NCI-H1092 treated with DMSO at 0.1 percent for 48 hours (cell line): Measurements from ENCODE around the gene ZNF358.
"Not testable (repeated sequence)": the region's sequence is repeated elsewhere in the genome, so short reads cannot be mapped to it uniquely, and the experiment has no call there.

Experiments used
- DNase-seq: peaks from one replicate; lab custom pipeline; 2025; lab: John Stamatoyannopoulos, UW

ZNF358 gene

DNA sequence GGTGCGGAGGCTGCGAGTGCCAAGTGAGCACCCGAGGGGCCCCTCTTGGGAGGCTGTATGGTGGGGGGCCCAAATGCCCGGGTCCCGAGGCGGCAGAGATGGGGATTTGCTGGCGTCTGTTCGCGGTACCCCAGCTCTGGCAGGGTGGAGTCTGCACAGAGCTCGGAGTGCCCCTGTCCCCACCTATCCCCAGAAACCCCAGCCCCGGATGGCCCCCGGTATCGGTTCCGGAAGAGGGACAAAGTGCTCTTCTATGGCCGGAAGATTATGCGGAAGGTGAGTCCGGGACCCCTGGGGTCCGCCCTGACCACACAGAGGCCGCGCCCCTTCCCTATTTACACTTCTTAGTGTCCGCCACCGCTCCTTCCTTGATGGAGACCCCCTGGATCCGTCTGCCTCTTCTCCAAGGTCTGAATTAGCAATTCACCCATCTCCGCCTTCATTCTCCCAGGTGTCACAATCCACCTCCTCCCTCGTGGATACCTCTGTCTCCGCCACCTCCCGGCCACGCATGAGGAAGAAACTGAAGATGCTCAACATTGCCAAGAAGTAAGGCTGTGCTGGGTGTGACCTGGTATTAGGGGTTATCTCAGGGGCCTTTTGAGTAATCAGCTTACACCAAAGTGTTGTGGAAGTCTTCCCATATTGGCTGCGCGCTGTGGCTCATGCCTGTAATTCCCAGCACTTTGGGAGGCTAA is 20.2 kb downstream of the ZNF358 start:
- DNase-seq: no peak

- not testable (repeated sequence) for DNase-seq
These were observed 23.1 kb downstream of the ZNF358 start for GRCh38 chr19:7538990-7539389.

- DNase-seq: no peak
These were observed 24.0 kb downstream of the ZNF358 start for GRCh38 chr19:7539827-7540425.

GRCh38 chr19:7540761-7541474 is 25.0 kb downstream of the ZNF358 start:
- DNase-seq: no peak

- DNase-seq: no peak
These were observed 25.5 kb downstream of the ZNF358 start for GRCh38 chr19:7541475-7541824.

- no peak for DNase-seq
These were observed 26.0 kb downstream of the ZNF358 start for GRCh38 chr19:7541828-7542443.

DNA sequence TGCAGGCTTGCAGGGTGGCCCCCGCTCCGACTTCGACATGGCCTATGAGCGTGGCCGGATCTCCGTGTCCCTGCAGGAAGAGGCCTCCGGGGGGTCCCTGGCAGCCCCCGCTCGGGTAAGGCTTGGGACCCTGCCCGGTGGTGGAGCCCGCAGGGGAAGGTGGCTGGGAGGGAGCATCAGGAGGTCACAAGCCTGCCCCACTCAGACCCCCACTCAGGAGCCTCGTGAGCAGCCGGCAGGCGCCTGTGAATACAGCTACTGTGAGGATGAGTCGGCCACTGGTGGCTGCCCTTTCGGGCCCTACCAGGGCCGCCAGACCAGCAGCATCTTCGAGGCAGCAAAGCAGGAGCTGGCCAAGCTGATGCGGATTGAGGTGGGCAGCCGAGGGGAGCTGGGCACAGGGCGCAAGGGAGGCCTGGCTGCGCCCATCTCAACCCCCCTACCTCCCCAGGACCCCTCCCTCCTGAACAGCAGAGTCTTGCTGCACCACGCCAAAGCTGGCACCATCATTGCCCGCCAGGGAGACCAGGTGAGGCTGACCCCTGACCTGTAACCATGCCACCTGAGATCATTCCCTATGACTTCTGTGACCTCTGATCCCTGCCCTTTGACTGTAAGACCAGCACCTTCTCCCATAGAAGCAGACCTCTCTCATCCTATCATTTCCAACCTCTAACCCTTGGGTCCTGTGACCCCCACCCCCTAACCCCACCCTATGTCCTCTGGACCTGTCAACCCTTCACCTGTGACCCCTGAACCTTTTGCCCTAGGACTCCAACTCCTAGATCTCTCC is 26.8 kb downstream of the ZNF358 start:
- DNase-seq: no peak

DNA sequence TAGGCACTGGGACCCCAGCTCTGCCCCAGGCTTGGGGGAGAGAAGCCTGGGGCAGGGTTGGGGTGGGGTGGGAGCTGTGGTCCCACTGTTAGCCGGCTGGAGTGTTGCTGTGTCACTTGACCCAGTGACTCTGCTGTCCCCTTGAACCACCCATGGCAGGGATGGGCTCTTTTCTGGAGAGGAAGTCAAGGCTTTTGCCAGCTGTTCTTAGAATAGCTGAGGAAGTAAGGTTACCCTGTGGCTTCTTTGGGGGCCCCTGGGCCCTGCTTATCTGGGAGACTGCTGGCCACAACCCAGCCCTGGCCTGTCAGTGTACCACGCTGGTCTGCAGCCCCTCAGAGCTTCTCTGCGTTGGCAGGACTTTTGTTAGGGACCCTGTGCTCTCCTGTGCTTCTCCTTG is 28.7 kb downstream of the ZNF358 start:
- DNase-seq: no peak

GRCh38 chr19:7545300-7545699 is 29.4 kb downstream of the ZNF358 start:
- DNase-seq: no peak

DNA sequence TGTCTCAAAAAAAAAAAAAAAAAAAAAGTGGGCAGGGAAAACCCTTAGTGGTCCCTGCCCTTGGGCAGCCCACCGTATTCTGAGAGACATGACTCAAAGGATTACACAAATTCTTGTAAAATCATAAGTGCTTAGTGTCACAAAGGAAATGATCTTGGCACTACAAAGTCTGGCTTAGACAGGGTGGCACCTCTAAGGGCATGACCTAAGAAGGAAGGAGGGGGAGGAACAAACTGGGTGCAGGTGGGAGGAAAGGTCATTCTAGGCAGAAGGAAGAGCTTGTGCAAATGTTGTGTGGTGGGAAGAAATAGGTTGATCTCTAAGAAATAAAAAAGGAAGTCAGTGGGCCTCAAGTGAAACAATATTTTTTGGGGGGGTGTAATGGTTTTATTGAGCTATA is 30.0 kb downstream of the ZNF358 start:
- no peak for DNase-seq

- no peak for DNase-seq
These were observed 31.3 kb downstream of the ZNF358 start for GRCh38 chr19:7547159-7547558.

- DNase-seq: no peak
These were observed 33.7 kb downstream of the ZNF358 start for GRCh38 chr19:7549429-7550148.

- DNase-seq: no peak
These were observed 34.4 kb downstream of the ZNF358 start for GRCh38 chr19:7550169-7550770.

DNA sequence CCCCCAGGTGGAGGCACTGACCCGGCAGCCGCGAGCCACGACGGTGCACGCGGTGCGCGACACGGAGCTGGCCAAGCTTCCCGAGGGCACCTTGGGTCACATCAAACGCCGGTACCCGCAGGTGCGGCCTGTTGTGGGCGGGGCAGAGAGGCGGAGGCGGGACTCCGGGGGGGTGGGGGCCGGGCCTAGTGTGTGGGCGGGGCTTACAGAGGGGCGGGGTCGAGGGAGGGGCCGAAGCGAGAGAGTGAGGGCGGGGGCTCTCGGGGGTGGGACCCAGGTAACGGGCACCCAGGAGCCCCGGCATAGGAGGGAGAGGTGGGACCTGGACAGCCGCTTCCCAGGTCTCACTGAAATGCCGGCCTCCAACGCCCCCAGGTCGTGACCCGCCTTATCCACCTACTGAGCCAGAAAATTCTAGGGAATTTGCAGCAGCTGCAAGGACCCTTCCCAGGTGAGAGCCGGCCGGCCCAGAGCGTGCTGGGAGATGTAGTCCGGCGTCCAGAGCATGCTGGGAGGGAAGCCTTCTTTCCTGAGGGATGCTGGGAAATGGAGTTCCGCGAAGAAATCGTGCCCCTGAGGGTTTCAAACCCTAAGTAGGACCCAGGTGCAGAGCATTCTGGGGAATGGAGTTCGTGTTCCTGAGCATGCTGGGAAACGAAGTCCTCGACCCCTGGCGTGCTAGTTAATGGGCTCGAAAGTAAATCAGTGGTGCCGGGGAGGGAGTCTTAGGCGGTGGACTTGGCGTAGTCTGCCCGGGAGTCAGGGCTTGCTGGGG is 35.3 kb downstream of the ZNF358 start:
- DNase-seq: peak; percentile 1

- DNase-seq: no peak
These were observed 36.9 kb downstream of the ZNF358 start for GRCh38 chr19:7552781-7553180.

DNA sequence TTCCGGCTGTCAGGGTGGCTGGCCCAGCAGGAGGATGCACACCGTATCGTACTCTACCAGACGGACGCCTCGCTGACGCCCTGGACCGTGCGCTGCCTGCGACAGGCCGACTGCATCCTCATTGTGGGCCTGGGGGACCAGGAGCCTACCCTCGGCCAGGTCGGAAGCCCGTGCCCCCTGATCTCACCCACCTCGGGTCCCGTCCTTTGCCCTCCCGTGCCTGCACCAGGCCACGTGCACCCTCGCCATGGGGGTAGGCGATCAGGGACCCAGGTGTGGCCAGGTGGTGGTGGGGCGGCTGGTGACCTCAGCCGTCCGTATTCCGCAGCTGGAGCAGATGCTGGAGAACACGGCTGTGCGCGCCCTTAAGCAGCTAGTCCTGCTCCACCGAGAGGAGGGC is 38.7 kb downstream of the ZNF358 start:
- DNase-seq: no peak

- DNase-seq: no peak
These were observed 39.3 kb downstream of the ZNF358 start for GRCh38 chr19:7554990-7555864.

DNA sequence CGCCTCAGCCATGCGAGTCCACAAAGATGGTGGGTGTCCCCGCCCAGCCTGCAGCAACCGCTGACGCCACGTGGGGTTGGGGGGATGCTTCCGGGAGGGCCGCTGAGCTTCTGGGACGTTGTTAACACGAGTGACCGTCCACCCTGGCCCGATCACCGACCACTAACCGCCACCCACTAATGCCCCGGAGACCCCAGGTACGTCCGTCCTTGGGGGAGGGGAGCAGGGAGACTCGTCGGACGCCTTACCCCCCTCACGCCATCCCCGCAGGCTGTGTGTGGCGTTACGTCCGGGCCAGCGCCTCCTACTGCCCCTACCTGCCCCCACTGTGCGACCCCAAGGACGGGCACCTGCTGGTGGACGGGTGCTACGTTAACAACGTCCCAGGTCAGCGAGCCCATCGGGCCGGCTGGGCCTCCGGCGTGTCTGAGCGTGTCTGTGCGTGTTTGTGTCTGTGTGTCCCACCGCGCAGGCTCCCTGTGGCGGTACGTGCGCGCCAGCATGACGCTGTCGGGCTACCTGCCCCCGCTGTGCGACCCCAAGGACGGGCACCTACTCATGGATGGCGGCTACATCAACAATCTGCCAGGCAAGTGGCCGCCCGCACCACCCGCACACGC is 40.9 kb downstream of the ZNF358 start:
- no peak for DNase-seq

DNA sequence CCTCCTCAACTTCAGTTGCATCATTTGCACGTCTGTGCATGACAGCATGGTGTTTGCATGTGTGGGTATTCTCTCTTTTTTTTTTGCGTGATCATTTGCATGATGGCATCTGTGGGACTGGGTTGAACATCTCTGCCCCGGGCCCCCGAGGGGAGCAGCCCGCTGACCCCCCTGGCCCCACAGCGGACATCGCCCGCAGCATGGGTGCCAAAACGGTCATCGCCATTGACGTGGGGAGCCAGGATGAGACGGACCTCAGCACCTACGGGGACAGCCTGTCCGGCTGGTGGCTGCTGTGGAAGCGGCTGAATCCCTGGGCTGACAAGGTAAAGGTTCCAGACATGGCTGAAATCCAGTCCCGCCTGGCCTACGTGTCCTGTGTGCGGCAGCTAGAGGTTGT is 42.8 kb downstream of the ZNF358 start:
- no peak for DNase-seq
